Measurements from ENCODE around the gene HTD2. TPM values are rescaled to one million over a fixed set of nuclear protein-coding genes. Genes with fewer than 3 reads are reported as not detected.
A peak's percentile ranks its signal among the peaks of the same experiment; 100 is the strongest.

Gene HTD2
- polyA plus RNA-seq, 4 donors, result 5.4 to 13.1 (median 7.1) TPM

- DNase-seq, result peak in 1 of 2 donors; percentile 26
- Histone ChIP-seq H3K4me1 (ENCODE audit: control insufficient read depth in 3 of 3, insufficient read depth in 2 of 3, low read depth in 1 of 3, low read length in 2 of 3) (no peaks in the 10 kb centered on the region), H3K27ac (ENCODE audit: low read depth in 1 of 3, low read length in 2 of 3) (no peak overlapping the region), H3K36me3 (ENCODE audit: control insufficient read depth in 3 of 3, insufficient read depth in 2 of 3, low read depth in 1 of 3, low read length in 3 of 3) (peaks cover 0 to 11% (median 0%) of the 10 kb centered on the region in 3 donors), H3K27me3 (ENCODE audit: control insufficient read depth in 3 of 3, insufficient read depth in 3 of 3, low read length in 3 of 3) (peaks cover 0 to 9% (median 3%) of the 10 kb centered on the region in 3 donors), H3K4me3 (ENCODE audit: low read depth in 1 of 3, low read length in 3 of 3) (no peak overlapping the region), H3K9me3 (ENCODE audit: control insufficient read depth in 2 of 2, insufficient read depth in 1 of 2, low read depth in 1 of 2, low read length in 1 of 2) (peaks cover 0 to 2% of the 10 kb centered on the region in 2 donors)
- 36 to 60% (median 48%) methylated on average over 3 of the region's 3 CpGs for WGBS, 3 donors
- no peak for FAIRE-seq
These were observed 8.1 kb upstream of the HTD2 start for GRCh38 chr3:58298190-58298589.

GRCh38 chr3:58299075-58299474 is 7.2 kb upstream of the HTD2 start:
- no peak overlapping the region for H3K27ac ChIP-seq (ENCODE audit: low read depth in 1 of 3, low read length in 2 of 3)
- DNase-seq (no peak), FAIRE-seq (no peak)
- H3K4me1 ChIP-seq (ENCODE audit: control insufficient read depth in 3 of 3, insufficient read depth in 2 of 3, low read depth in 1 of 3, low read length in 2 of 3), result no peaks in the 10 kb centered on the region
- H3K4me3 ChIP-seq (ENCODE audit: low read depth in 1 of 3, low read length in 3 of 3), result no peak overlapping the region
- H3K27me3 ChIP-seq (ENCODE audit: control insufficient read depth in 3 of 3, insufficient read depth in 3 of 3, low read length in 3 of 3), result peaks cover 0 to 9% (median 3%) of the 10 kb centered on the region in 3 donors
- WGBS, 3 donors, result 56 to 67% (median 67%) methylated on average over 2 of the region's 2 CpGs
- H3K36me3 ChIP-seq (ENCODE audit: control insufficient read depth in 3 of 3, insufficient read depth in 2 of 3, low read depth in 1 of 3, low read length in 3 of 3), result peaks cover 0 to 5% (median 0%) of the 10 kb centered on the region in 3 donors
- H3K9me3 ChIP-seq (ENCODE audit: control insufficient read depth in 2 of 2, insufficient read depth in 1 of 2, low read depth in 1 of 2, low read length in 1 of 2), result peaks cover 0 to 2% of the 10 kb centered on the region in 2 donors

GRCh38 chr3:58299839-58300516 is 6.3 kb upstream of the HTD2 start:
- Histone ChIP-seq H3K4me1 (ENCODE audit: control insufficient read depth in 3 of 3, insufficient read depth in 2 of 3, low read depth in 1 of 3, low read length in 2 of 3) (no peaks in the 10 kb centered on the region), H3K4me3 (ENCODE audit: low read depth in 1 of 3, low read length in 3 of 3) (no peak overlapping the region), H3K27ac (ENCODE audit: low read depth in 1 of 3, low read length in 2 of 3) (no peak overlapping the region), H3K36me3 (ENCODE audit: control insufficient read depth in 3 of 3, insufficient read depth in 2 of 3, low read depth in 1 of 3, low read length in 3 of 3) (peaks cover 0 to 3% (median 0%) of the 10 kb centered on the region in 3 donors), H3K9me3 (ENCODE audit: control insufficient read depth in 2 of 2, insufficient read depth in 1 of 2, low read depth in 1 of 2, low read length in 1 of 2) (peaks cover 0 to 2% of the 10 kb centered on the region in 2 donors), H3K27me3 (ENCODE audit: control insufficient read depth in 3 of 3, insufficient read depth in 3 of 3, low read length in 3 of 3) (peaks cover 0 to 9% (median 3%) of the 10 kb centered on the region in 3 donors)
- FAIRE-seq, result no peak
- WGBS, 3 donors, result 13 to 17% (median 16%) methylated on average over 8 of the region's 8 CpGs
- peak; percentile 19 to 36 for DNase-seq

- 16 to 29% (median 24%) methylated on average over 10 of the region's 10 CpGs for WGBS, 3 donors
- H3K27ac ChIP-seq (ENCODE audit: low read depth in 1 of 3, low read length in 2 of 3), result peak overlapping the region; percentile 45 to 99 (median 95)
- no peaks in the 10 kb centered on the region for H3K27me3 ChIP-seq (ENCODE audit: control insufficient read depth in 3 of 3, insufficient read depth in 3 of 3, low read length in 3 of 3)
- H3K36me3 ChIP-seq (ENCODE audit: control insufficient read depth in 3 of 3, insufficient read depth in 2 of 3, low read depth in 1 of 3, low read length in 3 of 3), result peaks cover 3 to 27% (median 10%) of the 10 kb centered on the region in 3 donors
- H3K9me3 ChIP-seq (ENCODE audit: control insufficient read depth in 2 of 2, insufficient read depth in 1 of 2, low read depth in 1 of 2, low read length in 1 of 2), result no peaks in the 10 kb centered on the region
- peaks cover 2 to 13% (median 5%) of the 10 kb centered on the region in 3 donors for H3K4me1 ChIP-seq (ENCODE audit: control insufficient read depth in 3 of 3, insufficient read depth in 2 of 3, low read depth in 1 of 3, low read length in 2 of 3)
- peak overlapping the region in 2 of 3 donors; percentile 71 to 90 for H3K4me3 ChIP-seq (ENCODE audit: low read depth in 1 of 3, low read length in 3 of 3)
- FAIRE-seq (no peak), DNase-seq (peak; percentile 48 to 68)
These were observed 1.4 kb downstream of the HTD2 start for GRCh38 chr3:58307639-58308215.

- H3K4me3 ChIP-seq (ENCODE audit: low read depth in 1 of 3, low read length in 3 of 3), result no peak overlapping the region
- no peak for FAIRE-seq
- H3K27ac ChIP-seq (ENCODE audit: low read depth in 1 of 3, low read length in 2 of 3), result no peak overlapping the region
- no peaks in the 10 kb centered on the region for H3K9me3 ChIP-seq (ENCODE audit: control insufficient read depth in 2 of 2, insufficient read depth in 1 of 2, low read depth in 1 of 2, low read length in 1 of 2)
- DNase-seq, result no peak
- H3K4me1 ChIP-seq (ENCODE audit: control insufficient read depth in 3 of 3, insufficient read depth in 2 of 3, low read depth in 1 of 3, low read length in 2 of 3), result peaks cover 2 to 13% (median 5%) of the 10 kb centered on the region in 3 donors
- 5 to 35% (median 29%) methylated on average over 1 of the region's 1 CpG for WGBS, 3 donors
- H3K27me3 ChIP-seq (ENCODE audit: control insufficient read depth in 3 of 3, insufficient read depth in 3 of 3, low read length in 3 of 3), result no peaks in the 10 kb centered on the region
- peaks cover 7 to 34% (median 10%) of the 10 kb centered on the region in 3 donors for H3K36me3 ChIP-seq (ENCODE audit: control insufficient read depth in 3 of 3, insufficient read depth in 2 of 3, low read depth in 1 of 3, low read length in 3 of 3)
These were observed 2.4 kb downstream of the HTD2 start for GRCh38 chr3:58308728-58309127.

GRCh38 chr3:58317811-58318210 is 11.5 kb downstream of the HTD2 start:
- no peaks in the 10 kb centered on the region for H3K4me1 ChIP-seq (ENCODE audit: control insufficient read depth in 3 of 3, insufficient read depth in 2 of 3, low read depth in 1 of 3, low read length in 2 of 3)
- peaks cover 17 to 29% (median 18%) of the 10 kb centered on the region in 3 donors for H3K36me3 ChIP-seq (ENCODE audit: control insufficient read depth in 3 of 3, insufficient read depth in 2 of 3, low read depth in 1 of 3, low read length in 3 of 3)
- H3K9me3 ChIP-seq (ENCODE audit: control insufficient read depth in 2 of 2, insufficient read depth in 1 of 2, low read depth in 1 of 2, low read length in 1 of 2), result no peaks in the 10 kb centered on the region
- no peaks in the 10 kb centered on the region for H3K27me3 ChIP-seq (ENCODE audit: control insufficient read depth in 3 of 3, insufficient read depth in 3 of 3, low read length in 3 of 3)
- no peak overlapping the region for H3K27ac ChIP-seq (ENCODE audit: low read depth in 1 of 3, low read length in 2 of 3)
- FAIRE-seq (no peak), DNase-seq (no peak)
- 82 to 94% (median 85%) methylated on average over 2 of the region's 2 CpGs for WGBS, 3 donors
- no peak overlapping the region for H3K4me3 ChIP-seq (ENCODE audit: low read depth in 1 of 3, low read length in 3 of 3)

DNA sequence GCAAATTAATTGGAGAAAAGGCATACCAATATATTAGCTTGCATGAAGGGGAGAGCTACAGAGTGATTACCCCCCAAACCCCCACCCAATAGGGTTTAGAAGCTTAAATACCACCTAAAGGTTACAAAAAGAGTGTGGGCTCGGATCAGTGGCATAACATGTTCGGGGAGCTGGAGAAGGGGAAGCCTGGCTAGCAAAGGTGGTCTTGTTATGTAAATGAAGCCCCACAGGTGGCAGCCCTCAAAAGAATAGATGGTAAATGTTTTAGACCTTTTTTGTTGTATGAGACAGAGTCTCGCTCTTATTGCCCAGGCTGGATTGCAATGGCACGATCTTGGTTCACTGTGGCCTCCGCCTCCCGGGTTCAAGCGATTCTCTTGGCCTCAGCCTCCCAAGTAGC is 15.5 kb downstream of the HTD2 start:
- FAIRE-seq (no peak), DNase-seq (no peak)
- H3K27ac ChIP-seq (ENCODE audit: low read depth in 1 of 3, low read length in 2 of 3), result no peak overlapping the region
- no peaks in the 10 kb centered on the region for H3K27me3 ChIP-seq (ENCODE audit: control insufficient read depth in 3 of 3, insufficient read depth in 3 of 3, low read length in 3 of 3)
- H3K9me3 ChIP-seq (ENCODE audit: control insufficient read depth in 2 of 2, insufficient read depth in 1 of 2, low read depth in 1 of 2, low read length in 1 of 2), result no peaks in the 10 kb centered on the region
- 94 to 99% (median 96%) methylated on average over 7 of the region's 7 CpGs for WGBS, 3 donors
- peaks cover 7 to 17% (median 10%) of the 10 kb centered on the region in 3 donors for H3K36me3 ChIP-seq (ENCODE audit: control insufficient read depth in 3 of 3, insufficient read depth in 2 of 3, low read depth in 1 of 3, low read length in 3 of 3)
- H3K4me1 ChIP-seq (ENCODE audit: control insufficient read depth in 3 of 3, insufficient read depth in 2 of 3, low read depth in 1 of 3, low read length in 2 of 3), result peaks cover 0 to 9% (median 8%) of the 10 kb centered on the region in 3 donors
- H3K4me3 ChIP-seq (ENCODE audit: low read depth in 1 of 3, low read length in 3 of 3), result no peak overlapping the region

GRCh38 chr3:58322793-58323192 is 16.5 kb downstream of the HTD2 start:
- Histone ChIP-seq H3K4me3 (ENCODE audit: low read depth in 1 of 3, low read length in 3 of 3) (no peak overlapping the region), H3K4me1 (ENCODE audit: control insufficient read depth in 3 of 3, insufficient read depth in 2 of 3, low read depth in 1 of 3, low read length in 2 of 3) (peaks cover 0 to 9% (median 8%) of the 10 kb centered on the region in 3 donors), H3K27me3 (ENCODE audit: control insufficient read depth in 3 of 3, insufficient read depth in 3 of 3, low read length in 3 of 3) (no peaks in the 10 kb centered on the region), H3K9me3 (ENCODE audit: control insufficient read depth in 2 of 2, insufficient read depth in 1 of 2, low read depth in 1 of 2, low read length in 1 of 2) (no peaks in the 10 kb centered on the region), H3K36me3 (ENCODE audit: control insufficient read depth in 3 of 3, insufficient read depth in 2 of 3, low read depth in 1 of 3, low read length in 3 of 3) (peaks cover under 1 to 14% (median 5%) of the 10 kb centered on the region in 3 donors), H3K27ac (ENCODE audit: low read depth in 1 of 3, low read length in 2 of 3) (no peak overlapping the region)
- DNase-seq (no peak), FAIRE-seq (no peak)
- 75 to 85% (median 81%) methylated on average over 1 of the region's 1 CpG for WGBS, 3 donors
